Spinal cord (tissue), 10 donors: ENCODE results near the gene RFNG. TPM values are rescaled to one million over a fixed set of nuclear protein-coding genes. Genes with fewer than 3 reads are reported as not detected.
"Not testable (repeated sequence)": the region's sequence is repeated elsewhere in the genome, so short reads cannot be mapped to it uniquely, and the experiment has no call there.

Experiments used
- DNase-seq, 6 donors: peaks; one replicate each; pipeline versions ENCODE4 v3.0.0 to v3.0.0-alpha.2; 2013 to 2015; ENCODE audit warnings: low spot score in 6 of 6, low read depth in 4 of 6
- H3K27ac ChIP-seq: one replicate; pipeline ENCODE4 v1.5.1; 2013; ENCODE audit warnings: low read depth, low read length, control low read depth
- H3K27me3 ChIP-seq: one replicate; pipeline ENCODE4 v1.6.1; 2013; ENCODE audit warnings: low read length; ENCODE audit not compliant: control insufficient read depth, insufficient read depth
- H3K36me3 ChIP-seq: one replicate; pipeline ENCODE4 v1.6.1; 2013; ENCODE audit warnings: low read length; ENCODE audit not compliant: control insufficient read depth, insufficient read depth
- H3K4me1 ChIP-seq: one replicate; pipeline ENCODE4 v1.6.1; 2013; ENCODE audit warnings: low read length; ENCODE audit not compliant: control insufficient read depth, insufficient read depth
- H3K4me3 ChIP-seq: one replicate; pipeline ENCODE4 v1.5.1; 2013; ENCODE audit warnings: low read depth, low read length, control low read depth
- H3K9me3 ChIP-seq: one replicate; pipeline ENCODE4 v1.6.1; 2013; ENCODE audit warnings: low read length; ENCODE audit not compliant: control insufficient read depth, insufficient read depth
- WGBS: methylation state at CpG from one replicate; pipeline ENCODE4 v1.1.5; 2013; ENCODE audit warnings: missing lambda C conversion rate; ENCODE audit not compliant: insufficient coverage; 5-methylcytosine and 5-hydroxymethylcytosine counted together
- polyA plus RNA-seq, 2 donors: library from polyadenylated mRNA; unstranded; fragments of 120-200 nt; gene quantifications; one replicate each; pipeline ENCODE4 v1.2.1, GENCODE V29; 2013; ENCODE audit not compliant: insufficient read length in 2 of 2
- total RNA-seq, 2 donors: library from RNA; depleted of rRNA in 1 of 2; stranded (reverse); fragments of 120-200 nt in 1 of 2; fragments of >200 nt in 1 of 2; gene quantifications; one replicate each; pipeline versions ENCODE4 v1.2.3 to v1.2.4, GENCODE V29; 2013 to 2014
- donor health status: healthy.

The RFNG gene
- total and polyA plus RNA-seq, 4 donors: 19.5 to 75.2 (median 49.3) TPM

- no peak overlapping the region for H3K27ac ChIP-seq
- H3K36me3 ChIP-seq: peaks cover 48% of the 10 kb centered on the region
- WGBS: 87% methylated on average over 12 of the region's 14 CpGs
- H3K4me1 ChIP-seq: peaks cover 16% of the 10 kb centered on the region
- no peak for DNase-seq
- H3K9me3 ChIP-seq: no peaks in the 10 kb centered on the region
- H3K27me3 ChIP-seq: no peaks in the 10 kb centered on the region
- H3K4me3 ChIP-seq: no peak overlapping the region
Observed at GRCh38 chr17:82045936-82046484, 5.6 kb downstream of the RFNG start.

DNA sequence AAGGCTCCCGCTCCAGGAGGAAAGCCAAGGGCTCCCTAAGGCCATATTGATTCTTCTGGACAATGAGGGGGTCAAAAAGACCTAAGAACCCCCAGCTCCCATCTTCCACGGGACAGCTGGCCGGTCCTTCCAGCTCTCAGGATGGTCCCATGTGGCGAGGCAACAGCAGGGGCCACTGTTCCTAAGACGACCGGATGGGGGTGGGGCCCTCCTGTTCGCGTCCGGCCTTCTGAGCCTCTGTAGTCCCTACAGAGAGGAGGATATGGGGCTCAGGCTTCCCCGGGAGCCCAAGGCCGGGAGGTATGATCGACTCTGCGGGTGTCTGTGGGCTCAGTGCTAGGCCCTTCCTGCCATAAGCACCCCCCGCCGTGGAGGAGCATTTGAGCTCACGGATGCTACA is 8.1 kb downstream of the RFNG start:
- no peak for DNase-seq
- Histone ChIP-seq H3K27me3 (no peaks in the 10 kb centered on the region), H3K4me1 (no peaks in the 10 kb centered on the region), H3K9me3 (no peaks in the 10 kb centered on the region), H3K27ac (no peak overlapping the region), H3K36me3 (peaks cover 24% of the 10 kb centered on the region), H3K4me3 (no peak overlapping the region)
- 45% methylated on average over 15 of the region's 16 CpGs for WGBS

GRCh38 chr17:82042649-82043048 is 9.0 kb downstream of the RFNG start:
- no peaks in the 10 kb centered on the region for H3K27me3 ChIP-seq
- H3K4me1 ChIP-seq: peaks cover 8% of the 10 kb centered on the region
- peaks cover 15% of the 10 kb centered on the region for H3K36me3 ChIP-seq
- 92% methylated on average over 9 of the region's 9 CpGs for WGBS
- no peak for DNase-seq
- H3K9me3 ChIP-seq: no peaks in the 10 kb centered on the region
- H3K27ac ChIP-seq: no peak overlapping the region
- H3K4me3 ChIP-seq: no peak overlapping the region

GRCh38 chr17:82041144-82041814 is 10.3 kb downstream of the RFNG start:
- H3K27me3 ChIP-seq: no peaks in the 10 kb centered on the region
- WGBS: 70% methylated on average over 6 of the region's 17 CpGs

DNA sequence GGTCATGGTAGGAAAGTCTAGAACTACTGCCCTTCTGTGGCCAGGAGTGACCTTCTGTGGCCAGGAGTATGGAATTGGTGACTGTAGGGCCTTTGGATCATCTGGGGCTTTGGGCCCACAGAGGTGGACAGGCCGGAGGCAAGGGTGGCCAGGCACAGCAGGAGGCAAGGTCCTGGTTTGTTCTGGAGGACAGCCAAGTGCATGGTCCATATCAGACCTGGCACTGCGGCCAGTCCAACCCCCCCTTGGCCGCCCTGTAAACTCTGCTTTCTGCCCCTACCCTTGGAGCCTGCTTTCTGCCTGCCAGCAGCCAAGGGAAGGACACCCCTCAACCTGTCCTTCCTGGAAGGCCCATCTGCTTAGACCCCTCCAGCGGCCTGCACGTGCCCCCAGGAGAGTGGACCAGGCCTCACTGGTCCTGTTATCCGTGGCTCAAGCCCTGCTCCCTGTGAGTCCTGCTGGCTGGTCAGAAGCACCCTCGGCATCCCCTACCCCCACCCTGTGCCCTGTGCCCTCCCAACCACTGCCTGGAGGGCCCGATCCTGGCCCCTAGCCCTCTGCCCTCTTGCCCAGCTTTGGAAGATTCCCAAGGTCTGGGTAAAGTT is 11.8 kb downstream of the RFNG start:
- no peaks in the 10 kb centered on the region for H3K27me3 ChIP-seq
- no peaks in the 10 kb centered on the region for H3K9me3 ChIP-seq
- WGBS: 92% methylated on average over 8 of the region's 8 CpGs
- peaks cover 25% of the 10 kb centered on the region for H3K4me1 ChIP-seq
- DNase-seq: no peak
- H3K36me3 ChIP-seq: peaks cover 16% of the 10 kb centered on the region
- H3K27ac ChIP-seq: no peak overlapping the region
- H3K4me3 ChIP-seq: no peak overlapping the region

More at GRCh38 chr17:82041144-82041814, 10.3 kb downstream of the RFNG start:
- H3K9me3 ChIP-seq: no peaks in the 10 kb centered on the region
- peaks cover 10% of the 10 kb centered on the region for H3K36me3 ChIP-seq
- no peak overlapping the region for H3K27ac ChIP-seq
- no peak overlapping the region for H3K4me3 ChIP-seq
- no peak for DNase-seq
- H3K4me1 ChIP-seq: peaks cover 16% of the 10 kb centered on the region

GRCh38 chr17:82038796-82039409 is 12.7 kb downstream of the RFNG start:
- not testable (repeated sequence) for H3K4me3 ChIP-seq, DNase-seq, H3K27ac ChIP-seq, H3K27me3 ChIP-seq, H3K9me3 ChIP-seq
- H3K4me1 ChIP-seq: peaks cover 31% of the 10 kb centered on the region
- peaks cover 25% of the 10 kb centered on the region for H3K36me3 ChIP-seq
- WGBS: 91% methylated on average over 6 of the region's 16 CpGs

- 17% methylated on average over 9 of the region's 10 CpGs for WGBS
- Histone ChIP-seq H3K4me1 (peaks cover 38% of the 10 kb centered on the region), H3K27ac (peak overlapping the region; percentile 84), H3K4me3 (peak overlapping the region; percentile 50), H3K9me3 (no peaks in the 10 kb centered on the region), H3K36me3 (peaks cover 35% of the 10 kb centered on the region), H3K27me3 (no peaks in the 10 kb centered on the region)
- DNase-seq: no peak
Observed at GRCh38 chr17:82037889-82038195, 13.8 kb downstream of the RFNG start.

DNA sequence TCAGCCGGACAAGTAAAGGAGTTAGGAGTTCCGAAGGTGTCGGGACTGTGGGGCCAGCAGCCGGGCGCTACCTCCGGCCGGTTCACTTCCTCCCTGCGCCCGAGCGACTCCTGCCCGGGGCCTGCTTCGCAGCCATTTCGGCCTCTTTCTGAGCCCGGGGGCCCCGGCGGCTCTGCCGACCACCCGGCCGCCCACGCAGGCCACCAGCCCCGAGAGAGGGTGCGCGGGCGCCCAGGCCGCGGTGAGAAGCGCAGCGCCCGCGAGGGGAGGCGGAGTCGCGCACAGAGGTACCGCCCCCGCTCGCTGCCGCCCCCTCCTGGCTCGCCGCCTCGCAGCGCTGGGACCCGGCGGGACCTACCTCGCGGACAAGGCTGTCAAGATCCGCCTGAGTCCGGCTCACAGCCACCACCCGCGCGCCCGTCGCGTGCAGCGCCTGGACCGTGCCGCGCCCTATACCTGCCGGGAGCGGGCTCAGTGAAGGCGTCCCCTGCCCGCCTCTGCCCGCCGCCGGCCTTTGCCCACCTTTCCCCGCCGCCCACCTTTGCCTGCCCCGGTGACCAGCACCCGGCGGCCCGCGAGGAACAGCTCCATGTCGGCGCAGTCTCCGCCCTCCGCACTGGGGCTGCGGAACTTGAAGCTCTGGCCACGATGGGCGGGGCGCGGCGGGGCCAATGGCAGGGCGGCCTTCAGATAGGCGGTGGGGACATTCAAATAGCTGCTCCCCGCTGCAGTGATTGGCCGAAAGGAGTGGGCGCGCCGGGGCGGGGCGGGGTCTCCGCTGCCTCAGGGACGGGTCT is 14.3 kb downstream of the RFNG start, which contains the start of gene DCXR:
TSS of gene DCXR (minus strand) at position 606 of the 797 bp plus-strand sequence. CDS start at position 591, 15 bp downstream.
- H3K4me1 ChIP-seq: peaks cover 44% of the 10 kb centered on the region
- H3K4me3 ChIP-seq: peak within 1 kb of the TSS; percentile 65
- H3K27ac ChIP-seq: peak within 1 kb of the TSS; percentile 84
- H3K36me3 ChIP-seq: peaks cover 41% of the 10 kb centered on the region
- H3K27me3 ChIP-seq: no peaks in the 10 kb centered on the region
- WGBS: under 1% methylated on average over 92 of the region's 92 CpGs
- no peaks in the 10 kb centered on the region for H3K9me3 ChIP-seq
- DNase-seq: peak; percentile 78 to 98 (median 90)

GRCh38 chr17:82036634-82037091 is 14.9 kb downstream of the RFNG start:
- Histone ChIP-seq H3K4me1 (peaks cover 49% of the 10 kb centered on the region), H3K27me3 (no peaks in the 10 kb centered on the region), H3K9me3 (no peaks in the 10 kb centered on the region), H3K4me3 (peak overlapping the region; percentile 65), H3K36me3 (peaks cover 42% of the 10 kb centered on the region), H3K27ac (peak overlapping the region; percentile 84)
- WGBS: 38% methylated on average over 23 of the region's 23 CpGs
- no peak for DNase-seq
